H1 (cell line): ENCODE data around the gene ZNF562. TPM values are rescaled to one million over a fixed set of nuclear protein-coding genes. Genes with fewer than 3 reads are reported as not detected.

Experiments used
- POU5F1 ChIP-seq: IDR thresholded peaks from 2 replicates; pipeline ENCODE4 v1.6.1; 2011; ENCODE audit warnings: low read depth, mild to moderate bottlenecking, low read length, moderate library complexity
- RNF2 ChIP-seq: fragments of 200-900, 300-1000 bp; sonication (generic); IDR thresholded peaks from 2 replicates; pipeline ENCODE4 v1.7.1; 2016; ENCODE audit warnings: borderline replicate concordance, low read depth, mild to moderate bottlenecking, antibody characterized with exemption, low read length; ENCODE audit not compliant: poor library complexity, severe bottlenecking; ENCODE audit errors: missing control alignments
- polyA plus RNA-seq, 7 experiments: library from polyadenylated mRNA; depleted of rRNA in 3 of 7; stranded (reverse) in 5 of 7; unstranded in 2 of 7; fragments of >200 nt in 5 of 7; fragments of 200-250 nt in 2 of 7; gene quantifications; 1 replicate in 5 of 7; 2 replicates in 1 of 7; 4 replicates in 1 of 7; pipeline versions ENCODE4 v1.2.1 to v1.2.3, GENCODE V29; 2011 to 2013; ENCODE audit warnings: missing spikeins in 2 of 7, mixed read lengths in 2 of 7
- total RNA-seq: library from RNA; stranded (reverse); fragmentation: NEBNext Ultra II Directional; extraction: Animal tissue kit (Norgen Biotek cat#: 25700); gene quantifications from 2 replicates; pipeline ENCODE4 v1.2.1, GENCODE V29; 2021

Gene ZNF562
- total and polyA plus RNA-seq, 2 of the 8 experiments (the other 6 are each of a cell fraction or from before 2014, with no cell fraction given): 0.12 to 2.5 TPM

DNA sequence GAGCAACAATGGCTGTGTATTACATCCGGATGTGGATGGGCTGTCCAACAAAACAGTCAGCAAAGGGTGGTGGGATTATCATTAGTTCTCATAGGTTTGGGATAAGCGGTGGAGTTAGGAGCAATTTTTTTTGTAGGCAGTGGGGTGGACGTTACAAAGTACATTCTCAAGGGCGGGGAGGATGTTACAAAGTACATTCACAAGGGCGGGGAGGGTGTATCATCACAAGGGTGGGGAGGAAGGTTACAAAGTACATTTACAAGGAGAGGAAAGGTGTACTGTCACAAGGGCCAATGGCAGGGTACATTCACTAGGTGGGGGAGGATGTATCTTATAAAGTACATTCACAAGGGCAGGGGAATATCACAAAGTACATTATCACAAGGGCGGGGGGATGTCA, 33.1 kb downstream of the ZNF562 start (continued):
- TF ChIP-seq RNF2: no peak
- TF ChIP-seq POU5F1: no peak
